Medulla oblongata (tissue), 1 donor: ENCODE data around the gene TRAP1.
"Not testable (repeated sequence)": the region's sequence is repeated elsewhere in the genome, so short reads cannot be mapped to it uniquely, and the experiment has no call there.

Experiments
- DNase-seq: peaks from one replicate; pipeline ENCODE4 v3.0.0-alpha.2; 2015; ENCODE audit errors: extremely low spot score

The TRAP1 gene

DNA sequence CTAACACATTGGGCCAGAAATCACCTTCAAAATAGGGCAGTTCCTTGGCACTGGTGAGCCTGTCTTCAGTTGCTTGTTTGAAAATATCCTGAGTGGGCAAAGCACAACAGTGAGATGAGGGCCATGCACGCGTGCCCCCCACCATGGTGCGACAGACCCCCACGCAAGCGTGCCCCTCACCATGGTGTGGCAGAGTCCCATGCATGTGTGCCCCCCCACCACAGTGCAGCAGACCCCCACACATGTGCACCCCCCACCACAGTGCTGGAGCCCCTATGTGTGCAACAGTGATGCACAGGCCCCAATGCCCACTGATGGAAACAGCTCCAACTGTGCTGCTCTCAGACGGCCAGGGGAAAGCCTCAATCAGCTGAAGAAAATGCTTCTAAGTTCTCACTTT, 18.8 kb upstream of the TRAP1 start:
- no peak for DNase-seq

- no peak for DNase-seq
Measured at GRCh38 chr16:3735541-3735940, 18.2 kb upstream of the TRAP1 start.

DNA sequence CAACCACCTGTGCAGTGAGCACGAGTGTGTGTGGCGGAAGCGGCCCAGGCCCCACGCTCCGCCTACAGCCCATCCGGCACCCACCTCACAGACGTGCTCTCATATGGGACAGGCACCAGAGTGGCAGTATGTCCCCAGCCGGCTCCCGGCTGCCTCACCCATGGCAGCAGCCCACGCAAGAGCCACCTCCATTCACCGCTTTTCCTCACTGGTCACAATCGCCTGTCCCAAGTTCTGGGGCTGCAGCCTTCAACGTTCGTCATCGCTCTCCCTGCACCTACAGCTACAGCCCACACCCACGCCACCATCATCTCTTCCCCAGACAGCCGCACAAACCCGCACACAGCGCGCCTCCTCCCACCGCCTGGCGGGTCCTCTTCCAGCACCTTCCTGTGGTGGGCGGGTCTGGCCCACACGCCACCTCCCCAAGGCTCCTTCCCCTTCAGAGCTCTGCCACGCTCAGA, 17.5 kb upstream of the TRAP1 start:
- no peak for DNase-seq

- no peak for DNase-seq
Measured at GRCh38 chr16:3734084-3734757, 16.9 kb upstream of the TRAP1 start.

DNA sequence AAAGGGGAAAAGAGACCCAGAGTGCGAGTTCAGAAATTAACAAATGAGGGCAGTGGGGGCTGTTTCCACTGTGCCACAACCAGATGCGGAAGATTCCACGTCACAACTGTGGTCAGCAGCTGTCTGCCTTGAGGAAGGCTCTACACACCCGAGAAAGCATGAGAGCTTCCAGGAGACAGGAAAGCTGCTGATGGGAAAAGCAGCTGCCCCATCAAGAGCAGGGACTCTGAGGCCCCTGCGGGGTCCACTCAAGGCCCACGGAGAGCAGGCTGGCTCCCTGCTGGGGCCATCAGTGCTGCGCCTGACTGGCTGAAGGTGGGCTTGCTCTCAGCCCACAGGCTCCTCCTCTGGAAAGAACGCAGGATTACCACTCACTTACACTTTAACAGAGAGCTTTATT, 14.8 kb upstream of the TRAP1 start:
- no peak for DNase-seq

GRCh38 chr16:3731126-3731935, 14.0 kb upstream of the TRAP1 start:
- no peak for DNase-seq

- DNase-seq: no peak
Measured at GRCh38 chr16:3730161-3731125, 13.1 kb upstream of the TRAP1 start.

GRCh38 chr16:3729161-3730112, 12.1 kb upstream of the TRAP1 start:
- DNase-seq: no peak

- DNase-seq: no peak
Measured at GRCh38 chr16:3728424-3729160, 11.3 kb upstream of the TRAP1 start.

DNA sequence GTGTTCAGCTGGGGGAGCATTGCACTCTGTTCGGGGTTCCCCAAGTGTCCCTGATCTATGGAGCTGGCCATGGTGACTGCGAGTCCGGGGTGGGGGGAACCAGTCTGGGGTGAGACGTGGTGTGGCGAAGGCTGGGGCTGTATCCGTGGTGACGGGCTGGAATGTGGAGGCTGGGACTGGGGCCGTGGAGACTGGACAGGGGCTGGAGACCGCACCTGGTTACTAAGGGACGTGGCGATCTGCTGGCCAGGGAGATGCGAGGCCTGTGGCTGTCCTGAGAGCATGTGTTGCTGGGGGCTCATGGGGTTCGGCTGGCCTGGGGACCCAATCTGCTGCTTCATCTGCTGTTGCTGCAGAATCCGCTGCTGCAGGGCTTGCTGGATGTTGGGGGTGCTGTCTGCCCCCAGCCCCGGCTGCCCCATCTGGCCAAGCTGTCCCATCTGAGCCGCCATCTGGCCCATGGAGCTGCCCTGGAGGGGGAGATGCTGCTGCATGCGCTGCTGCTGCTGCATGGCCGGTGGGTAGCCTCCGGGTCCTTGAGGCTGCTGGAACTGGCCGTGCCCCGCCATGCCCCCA, 10.6 kb upstream of the TRAP1 start:
- DNase-seq: no peak

DNA sequence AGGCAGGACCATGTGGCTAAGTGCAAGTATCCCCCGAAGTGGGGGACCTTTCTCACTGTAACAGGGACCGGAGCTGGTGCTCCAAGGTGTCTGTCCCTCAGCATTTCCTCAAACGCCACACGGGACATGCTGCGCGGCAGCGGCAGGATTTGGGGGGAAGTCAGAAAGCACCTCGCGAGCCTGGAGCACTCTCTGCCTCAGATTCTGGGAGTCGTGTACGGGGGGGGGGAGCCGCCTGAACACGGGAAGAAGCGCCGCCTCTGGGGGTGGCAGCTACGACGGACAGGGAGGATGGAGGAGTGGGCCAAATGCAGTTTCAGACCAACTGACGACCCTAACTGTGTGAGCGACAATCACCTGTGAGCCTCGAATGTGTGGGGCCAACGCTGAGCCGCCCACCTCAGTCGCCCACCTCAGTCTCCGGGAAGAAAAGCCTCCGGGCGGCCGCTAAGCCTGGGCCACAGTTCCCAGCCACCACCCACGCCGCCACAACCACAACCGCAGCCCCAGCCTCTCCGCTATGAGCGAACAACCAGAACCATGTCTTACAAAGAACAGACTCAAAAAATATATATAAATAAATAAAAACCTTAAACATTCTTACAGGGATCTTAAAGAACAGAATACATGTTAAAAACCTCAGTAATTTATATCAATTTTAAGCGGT, 8.8 kb upstream of the TRAP1 start:
- no peak for DNase-seq

GRCh38 chr16:3725276-3725675, 8.0 kb upstream of the TRAP1 start:
- DNase-seq: no peak

GRCh38 chr16:3722508-3722907, 5.2 kb upstream of the TRAP1 start:
- no peak for DNase-seq

DNA sequence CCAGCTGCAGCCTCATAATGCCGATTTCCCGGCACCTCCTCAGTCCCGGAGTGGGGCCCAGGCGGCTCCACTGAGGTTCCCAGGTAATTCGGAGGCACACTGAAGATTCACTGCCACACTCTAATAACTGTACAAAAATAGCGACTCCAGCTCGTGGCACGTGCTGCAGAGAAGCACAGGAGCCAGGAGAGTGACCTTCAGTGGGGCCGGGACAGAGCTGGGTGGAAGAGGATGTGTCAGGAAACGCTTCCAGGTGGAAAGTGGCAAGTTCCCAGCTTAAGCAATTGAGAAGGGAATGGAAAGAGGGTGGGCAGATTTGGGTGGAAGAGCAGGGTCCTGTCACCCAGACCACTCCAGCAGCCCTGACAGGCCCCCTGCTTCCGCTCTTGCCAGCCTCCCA, 3.1 kb upstream of the TRAP1 start:
- no peak for DNase-seq

DNA sequence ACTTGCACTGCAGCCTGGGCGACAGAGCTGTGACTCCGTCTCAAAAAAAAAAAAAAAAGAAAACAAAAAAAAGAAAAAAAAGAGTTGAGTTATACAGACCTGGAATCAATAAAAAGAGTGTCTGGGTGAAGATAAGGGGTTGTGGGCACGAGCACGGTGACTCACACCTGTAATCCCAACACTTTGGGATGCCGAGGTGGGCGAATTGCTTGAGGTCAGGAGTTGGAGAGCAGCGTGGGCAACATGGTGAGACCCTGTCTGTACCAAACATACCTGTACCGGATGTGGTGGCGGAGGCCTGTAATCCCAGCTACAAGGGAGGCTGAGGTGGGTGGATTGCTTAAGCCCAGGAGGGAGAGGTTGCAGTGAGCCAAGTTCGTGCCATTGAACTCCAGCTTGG, 1.3 kb upstream of the TRAP1 start:
- DNase-seq: no peak

DNA sequence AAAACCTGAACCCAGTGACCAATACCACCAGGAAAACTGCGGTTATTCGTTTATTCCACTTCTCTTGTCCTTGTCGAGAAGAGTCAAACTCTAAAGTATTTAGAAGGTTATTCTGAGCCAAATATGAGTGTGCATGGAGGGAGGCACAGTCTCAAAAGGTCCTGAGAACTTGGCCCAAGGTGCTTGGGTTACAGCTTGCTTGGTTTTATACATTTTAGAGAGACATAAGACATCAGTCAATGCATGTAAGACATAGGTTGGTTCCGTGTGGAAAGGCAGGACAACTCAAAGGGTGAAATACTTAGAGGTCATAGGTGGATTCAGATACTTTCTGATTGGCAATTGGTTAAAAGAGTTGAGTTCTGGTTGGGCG, 681 bp upstream of the TRAP1 start:
- no peak for DNase-seq

- DNase-seq: no peak
Measured at GRCh38 chr16:3716831-3717234, 491 bp downstream of the TRAP1 start.

DNA sequence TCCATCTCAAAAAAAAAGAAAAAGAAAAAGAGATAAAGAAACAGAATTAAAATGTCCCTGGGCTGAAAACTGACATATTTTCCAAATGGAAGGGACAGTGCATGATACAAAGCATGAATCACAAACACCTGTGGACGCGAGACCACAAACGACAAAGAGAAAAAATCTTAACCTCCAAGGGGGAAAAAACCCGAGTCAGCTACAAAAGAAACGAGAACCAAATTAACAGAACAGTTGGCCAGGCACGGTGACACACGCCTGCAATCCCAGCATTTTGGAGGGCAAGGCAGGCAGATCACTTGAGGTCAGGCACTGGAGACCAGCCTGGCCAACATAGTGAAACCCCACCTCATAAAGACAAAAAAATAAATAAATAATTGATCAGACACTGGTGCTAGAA, 1.9 kb downstream of the TRAP1 start:
- DNase-seq: no peak

- DNase-seq: not testable (repeated sequence)
Measured at GRCh38 chr16:3714378-3714777, 2.9 kb downstream of the TRAP1 start.
